IMR-90 (cell line): ENCODE results near the gene TAS1R1.

ENCODE experiments used
- CTCF ChIP-seq: conservative IDR thresholded peaks from 2 replicates; pipeline ENCODE4 v1.5.1; 2012; ENCODE audit warnings: mild to moderate bottlenecking, low read depth, low read length, improper control_type of control experiment
- MAZ ChIP-seq: IDR thresholded peaks from 2 replicates; pipeline ENCODE4 v1.6.1; 2012; ENCODE audit warnings: low read depth, mild to moderate bottlenecking, low read length, improper control_type of control experiment, moderate library complexity, borderline replicate concordance
- POLR2A ChIP-seq: IDR thresholded peaks from 2 replicates; pipeline ENCODE4 v1.6.1; 2012; ENCODE audit warnings: mild to moderate bottlenecking, low read depth, low read length
- RAD21 ChIP-seq: IDR thresholded peaks from 2 replicates; pipeline ENCODE4 v1.6.1; 2012; ENCODE audit warnings: low read length, improper control_type of control experiment
- SMC3 ChIP-seq: fragments of 150-350 bp; IDR thresholded peaks from 2 replicates; pipeline ENCODE4 v1.6.1; 2016; ENCODE audit warnings: low read depth, mild to moderate bottlenecking, antibody characterized with exemption, low read length, moderate library complexity

GRCh38 chr1:6506210-6507036, 48.7 kb upstream of the TAS1R1 start:
- no peak for TF ChIP-seq CTCF
- no peak for TF ChIP-seq RAD21
- no peak for TF ChIP-seq SMC3
- no peak for TF ChIP-seq MAZ
- no peak for TF ChIP-seq POLR2A
